IgD-negative memory B cell (primary cell): ENCODE measurements around the gene STOML3. TPM values are rescaled to one million over a fixed set of nuclear protein-coding genes. Genes with fewer than 3 reads are reported as not detected.

Source experiments
- polyA plus RNA-seq: library from polyadenylated mRNA; unstranded; fragments of 300-500 nt; fragmentation: Illumina TruSeq; gene quantifications from one replicate; pipeline ENCODE4 v1.2.3, GENCODE V29; 2021

The STOML3 gene
- polyA plus RNA-seq, 1 donor from 2014 or later: not detected

Other genes with a start within 250 kb of the STOML3 start
- gene PROSER1, start 47.3 kb upstream of the STOML3 start, polyA plus RNA-seq: 14.1 TPM
- gene NHLRC3, start 47.6 kb upstream of the STOML3 start, polyA plus RNA-seq: 4.8 TPM